ENCODE measurements around the gene ZNF500.
"Not testable (repeated sequence)": the region's sequence is repeated elsewhere in the genome, so short reads cannot be mapped to it uniquely, and the experiment has no call there.

DNA sequence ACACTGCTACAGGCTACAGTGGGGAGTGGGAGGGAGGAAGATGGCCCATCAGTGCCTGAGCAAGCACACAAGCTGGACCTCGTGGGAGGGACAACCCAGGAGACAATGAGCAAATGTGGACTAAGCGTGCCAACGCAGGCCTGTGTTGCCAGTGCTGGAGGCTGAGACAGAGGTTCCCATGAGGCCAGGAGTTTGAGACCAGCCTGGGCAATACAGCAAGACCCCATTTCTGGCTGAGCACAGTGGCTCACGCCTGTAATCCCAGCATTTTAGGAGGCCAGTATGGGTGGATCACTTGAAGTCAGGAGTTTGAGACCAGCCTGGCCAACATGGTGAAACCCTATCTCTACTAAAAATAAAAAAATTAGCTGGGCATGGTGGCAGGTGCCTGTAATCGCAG lies 28.6 kb downstream of the ZNF500 start:
- TF ChIP-seq, protein P1, sequence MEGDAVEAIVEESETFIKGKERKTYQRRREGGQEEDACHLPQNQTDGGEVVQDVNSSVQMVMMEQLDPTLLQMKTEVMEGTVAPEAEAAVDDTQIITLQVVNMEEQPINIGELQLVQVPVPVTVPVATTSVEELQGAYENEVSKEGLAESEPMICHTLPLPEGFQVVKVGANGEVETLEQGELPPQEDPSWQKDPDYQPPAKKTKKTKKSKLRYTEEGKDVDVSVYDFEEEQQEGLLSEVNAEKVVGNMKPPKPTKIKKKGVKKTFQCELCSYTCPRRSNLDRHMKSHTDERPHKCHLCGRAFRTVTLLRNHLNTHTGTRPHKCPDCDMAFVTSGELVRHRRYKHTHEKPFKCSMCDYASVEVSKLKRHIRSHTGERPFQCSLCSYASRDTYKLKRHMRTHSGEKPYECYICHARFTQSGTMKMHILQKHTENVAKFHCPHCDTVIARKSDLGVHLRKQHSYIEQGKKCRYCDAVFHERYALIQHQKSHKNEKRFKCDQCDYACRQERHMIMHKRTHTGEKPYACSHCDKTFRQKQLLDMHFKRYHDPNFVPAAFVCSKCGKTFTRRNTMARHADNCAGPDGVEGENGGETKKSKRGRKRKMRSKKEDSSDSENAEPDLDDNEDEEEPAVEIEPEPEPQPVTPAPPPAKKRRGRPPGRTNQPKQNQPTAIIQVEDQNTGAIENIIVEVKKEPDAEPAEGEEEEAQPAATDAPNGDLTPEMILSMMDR (IDR thresholded peaks at IDR 0.05), result not testable (repeated sequence)
- TF ChIP-seq POLR2A (IDR thresholded peaks at IDR 0.05), result not testable (repeated sequence)

Data from prostate gland (tissue), 2 donors.